H1 (cell line): ENCODE data around the gene ABCG5. TPM values are rescaled to one million over a fixed set of nuclear protein-coding genes. Genes with fewer than 3 reads are reported as not detected.
A peak's percentile ranks its signal among the peaks of the same experiment; 100 is the strongest.

Source experiments
- CTCF ChIA-PET: fragments of 300-600 bp; sonication (Branson Sonifier 250); formaldehyde crosslinking; loops from one replicate; lab custom pipeline; 2021; ENCODE audit not compliant: partially characterized antibody; lab: Charles Lee
- POLR2A ChIA-PET: fragments of 300-600 bp; sonication (Branson Sonifier 250); formaldehyde crosslinking; loops from one replicate; lab custom pipeline; 2021; ENCODE audit warnings: inconsistent platforms; ENCODE audit not compliant: partially characterized antibody; lab: Charles Lee
- DNase-seq, 2 experiments: peaks; one replicate each; pipeline versions ENCODE4 v3.0.0 to v3.0.0-alpha.2; 2010 to 2022; ENCODE audit warnings: low spot score in 2 of 2, low read depth in 1 of 2, mixed read lengths in 1 of 2
- FAIRE-seq: peaks from 2 replicates; lab custom pipeline; 2011; peaks lifted over from hg19 to GRCh38; lab: Jason Lieb, UNC
- H2AFZ ChIP-seq: 2 replicates; pipeline ENCODE4 v1.8.1; 2012; ENCODE audit warnings: low read length, inconsistent platforms
- H2AK5ac ChIP-seq: 2 replicates; pipeline ENCODE4 v1.6.1; 2013; ENCODE audit warnings: low read depth, low read length
- H2BK120ac ChIP-seq: replicated peaks from 2 replicates; pipeline ENCODE3; 2013; ENCODE audit warnings: low read depth, low read length, inconsistent platforms
- H2BK12ac ChIP-seq: 2 replicates; pipeline ENCODE4 v1.6.1; 2013; ENCODE audit warnings: low read depth, low read length
- H2BK15ac ChIP-seq: 2 replicates; pipeline ENCODE4 v1.6.1; 2013; ENCODE audit warnings: low read length
- H2BK20ac ChIP-seq: 2 replicates; pipeline ENCODE4 v1.6.1; 2013; ENCODE audit warnings: low read length
- H2BK5ac ChIP-seq: 2 replicates; pipeline ENCODE4 v1.6.1; 2013; ENCODE audit warnings: low read depth, low read length
- H3K14ac ChIP-seq: 2 replicates; pipeline ENCODE4 v1.6.1; 2013; ENCODE audit warnings: inconsistent platforms; ENCODE audit not compliant: insufficient read length
- H3K18ac ChIP-seq: 2 replicates; pipeline ENCODE4 v1.6.1; 2013; ENCODE audit warnings: low read length; ENCODE audit errors: extremely low read depth
- H3K23ac ChIP-seq: 2 replicates; pipeline ENCODE4 v1.6.1; 2013; ENCODE audit warnings: inconsistent platforms; ENCODE audit not compliant: insufficient read length
- H3K23me2 ChIP-seq: 2 replicates; pipeline ENCODE4 v1.6.1; 2013; ENCODE audit warnings: low read depth, low read length
- H3K27ac ChIP-seq: 2 replicates; pipeline ENCODE4 v1.6.1; 2011; ENCODE audit warnings: low read depth, low read length, inconsistent platforms
- H3K27me3 ChIP-seq, 4 experiments: replicated peaks in 1 of 4; 1 replicate in 1 of 4; 2 replicates in 3 of 4; pipeline versions ENCODE4 v1.6.1 to v1.8.1; 2011 to 2013; ENCODE audit warnings: low read length in 3 of 4, mild to moderate bottlenecking in 3 of 4, inconsistent platforms in 2 of 4, mixed read lengths in 2 of 4, moderate library complexity in 1 of 4; ENCODE audit not compliant: control insufficient read depth in 3 of 4, insufficient read depth in 3 of 4; ENCODE audit errors: extremely low read depth in 1 of 4
- H3K36me3 ChIP-seq, 4 experiments: 2 replicates each; pipeline versions ENCODE4 v1.6.1 to v1.8.1; 2011 to 2013; ENCODE audit warnings: mild to moderate bottlenecking in 4 of 4, low read length in 3 of 4, moderate library complexity in 2 of 4, control low read depth in 1 of 4, inconsistent platforms in 1 of 4; ENCODE audit not compliant: insufficient read depth in 4 of 4, control insufficient read depth in 2 of 4
- H3K4ac ChIP-seq: replicated peaks from 2 replicates; pipeline ENCODE3; 2013; ENCODE audit warnings: low read length, low read depth, mixed read lengths, inconsistent platforms; ENCODE audit not compliant: insufficient read length
- H3K4me1 ChIP-seq, 4 experiments: replicated peaks in 1 of 4; 1 replicate in 1 of 4; 2 replicates in 3 of 4; pipeline versions ENCODE4 v1.6.1 to v1.8.1; 2011 to 2013; ENCODE audit warnings: low read length in 3 of 4, inconsistent platforms in 2 of 4, mixed read lengths in 1 of 4; ENCODE audit not compliant: insufficient read depth in 4 of 4, control insufficient read depth in 3 of 4
- H3K4me2 ChIP-seq, 2 experiments: 2 replicates each; pipeline versions ENCODE4 v1.6.1 to v1.8.1; 2011 to 2013; ENCODE audit warnings: low read depth in 2 of 2, low read length in 2 of 2, control low read depth in 1 of 2, inconsistent platforms in 1 of 2, mild to moderate bottlenecking in 1 of 2; ENCODE audit not compliant: insufficient read depth in 1 of 2
- H3K4me3 ChIP-seq, 4 experiments: fragments of 200-600, 300-600 bp in 1 of 4; sonication (generic), shearing (Covaris generic), sonication (Bioruptor Twin) in 1 of 4; 2 replicates each; pipeline versions ENCODE4 v1.5.1 to v1.8.1; 2011 to 2016; ENCODE audit warnings: low read length in 4 of 4, low read depth in 3 of 4, control low read depth in 2 of 4, inconsistent platforms in 2 of 4, mild to moderate bottlenecking in 2 of 4, mixed read lengths in 1 of 4, moderate library complexity in 1 of 4; ENCODE audit not compliant: insufficient read depth in 2 of 4; ENCODE audit errors: extremely low read depth in 1 of 4
- H3K56ac ChIP-seq: replicated peaks from 2 replicates; pipeline ENCODE3; 2013; ENCODE audit warnings: low read depth, mild to moderate bottlenecking, mixed read lengths, low read length, inconsistent platforms; ENCODE audit not compliant: insufficient read length
- H3K79me1 ChIP-seq: 2 replicates; pipeline ENCODE4 v1.6.1; 2013; ENCODE audit warnings: low read depth, low read length, control low read depth
- H3K79me2 ChIP-seq, 2 experiments: 2 replicates each; pipeline versions ENCODE4 v1.6.1 to v1.8.1; 2012 to 2013; ENCODE audit warnings: low read length in 2 of 2, mild to moderate bottlenecking in 2 of 2, inconsistent platforms in 1 of 2; ENCODE audit not compliant: insufficient read depth in 2 of 2, control insufficient read depth in 1 of 2
- H3K9ac ChIP-seq, 4 experiments: replicated peaks in 1 of 4; 1 replicate in 1 of 4; 2 replicates in 3 of 4; pipeline versions ENCODE4 v1.6.1 to v1.8.1; 2011 to 2013; ENCODE audit warnings: low read depth in 3 of 4, low read length in 3 of 4, control low read depth in 2 of 4, mild to moderate bottlenecking in 2 of 4, moderate library complexity in 2 of 4, inconsistent platforms in 1 of 4; ENCODE audit errors: extremely low read depth in 1 of 4
- H3K9me3 ChIP-seq, 2 experiments: 2 replicates each; pipeline versions ENCODE4 v1.6.1 to v1.8.1; 2012 to 2013; ENCODE audit warnings: mild to moderate bottlenecking in 2 of 2, moderate library complexity in 2 of 2, control low read depth in 1 of 2, inconsistent platforms in 1 of 2, low read depth in 1 of 2, low read length in 1 of 2, mixed read lengths in 1 of 2; ENCODE audit not compliant: insufficient read depth in 2 of 2
- H4K20me1 ChIP-seq, 2 experiments: replicated peaks in 1 of 2; 2 replicates each; pipeline versions ENCODE3 to v1.8.1; 2011 to 2013; ENCODE audit warnings: inconsistent platforms in 2 of 2, low read length in 2 of 2, mild to moderate bottlenecking in 1 of 2; ENCODE audit not compliant: insufficient read depth in 2 of 2, control insufficient read depth in 1 of 2
- H4K5ac ChIP-seq: 2 replicates; pipeline ENCODE4 v1.6.1; 2013; ENCODE audit warnings: low read length, low read depth, mixed read lengths, inconsistent platforms; ENCODE audit not compliant: insufficient read length
- H4K8ac ChIP-seq: 2 replicates; pipeline ENCODE4 v1.8.0; 2013; ENCODE audit warnings: mild to moderate bottlenecking, moderate library complexity, low read length, inconsistent platforms; ENCODE audit not compliant: insufficient read depth; ENCODE audit errors: extremely low read depth
- H4K91ac ChIP-seq: replicated peaks from 2 replicates; pipeline ENCODE3; 2013; ENCODE audit warnings: low read length, mixed read lengths, inconsistent platforms; ENCODE audit not compliant: insufficient read length
- CTBP2 ChIP-seq: IDR thresholded peaks from 2 replicates; pipeline ENCODE4 v1.7.0; 2011; ENCODE audit warnings: borderline replicate concordance, mild to moderate bottlenecking, moderate library complexity, mixed read lengths, low read length; ENCODE audit not compliant: insufficient read depth, insufficient read length
- EGR1 ChIP-seq: IDR thresholded peaks from 2 replicates; pipeline ENCODE4 v1.6.1; 2011; ENCODE audit warnings: low read depth, low read length, borderline replicate concordance
- EZH2 ChIP-seq: fragments of 200-600 bp; sonication (generic); IDR thresholded peaks from 2 replicates; pipeline ENCODE4 v1.7.1; 2012; ENCODE audit warnings: low read depth, mild to moderate bottlenecking, moderate library complexity, low read length, inconsistent platforms; ENCODE audit not compliant: severe bottlenecking
- HDAC6 ChIP-seq: IDR thresholded peaks from one replicate; pipeline ENCODE4 v1.7.1; 2012; ENCODE audit warnings: low read depth, mild to moderate bottlenecking, inconsistent platforms, low read length, moderate library complexity
- JUND ChIP-seq: IDR thresholded peaks from 2 replicates; pipeline ENCODE4 v1.6.1; 2011; ENCODE audit warnings: mild to moderate bottlenecking, improper control_type of control experiment, low read length
- MAFK ChIP-seq: IDR thresholded peaks from 2 replicates; pipeline ENCODE4 v1.6.1; 2012; ENCODE audit warnings: low read depth, mild to moderate bottlenecking, improper control_type of control experiment, low read length
- NRF1 ChIP-seq: IDR thresholded peaks from 2 replicates; pipeline ENCODE4 v1.6.1; 2011; ENCODE audit warnings: mild to moderate bottlenecking, low read depth, low read length, improper control_type of control experiment
- POLR2AphosphoS5 ChIP-seq: IDR thresholded peaks from 2 replicates; pipeline ENCODE4 v1.6.1; 2011; ENCODE audit warnings: low read depth, low read length
- RBBP5 ChIP-seq: IDR thresholded peaks from 2 replicates; pipeline ENCODE4 v1.7.1; 2012; ENCODE audit warnings: low read depth, mild to moderate bottlenecking, inconsistent platforms, low read length, moderate library complexity, borderline replicate concordance
- RFX5 ChIP-seq: IDR thresholded peaks from 2 replicates; pipeline ENCODE4 v1.6.1; 2011; ENCODE audit warnings: low read depth, low read length, improper control_type of control experiment, borderline replicate concordance
- RXRA ChIP-seq: IDR thresholded peaks from 2 replicates; pipeline ENCODE4 v1.6.1; 2011; ENCODE audit warnings: low read depth, mild to moderate bottlenecking, low read length, moderate library complexity; ENCODE audit not compliant: insufficient read depth
- SIX5 ChIP-seq: IDR thresholded peaks from 2 replicates; pipeline ENCODE4 v1.6.1; 2011; ENCODE audit warnings: mild to moderate bottlenecking, low read depth, low read length
- SUZ12 ChIP-seq: fragments of 200-600 bp; sonication (generic); IDR thresholded peaks from 2 replicates; pipeline ENCODE4 v1.6.1; 2012; ENCODE audit warnings: mild to moderate bottlenecking, inconsistent platforms, low read length, moderate library complexity, mixed read lengths
- TCF12 ChIP-seq: IDR thresholded peaks from 2 replicates; pipeline ENCODE4 v1.6.1; 2011; ENCODE audit warnings: low read depth, mild to moderate bottlenecking, low read length
- ZNF274 ChIP-seq: IDR thresholded peaks from 2 replicates; pipeline ENCODE4 v1.7.0; 2012; ENCODE audit warnings: low read length, borderline replicate concordance; ENCODE audit errors: extremely low read depth
- WGBS, 2 experiments: shearing (Covaris generic) in 1 of 2; methylation state at CpG; one replicate each; pipeline versions ENCODE4 v1.1.6 to v1.1.7; 2013 to 2015; ENCODE audit warnings: low lambda C conversion rate in 2 of 2, mixed read lengths in 2 of 2, inconsistent platforms in 1 of 2, low coverage in 1 of 2, missing lambda C conversion rate in 1 of 2; ENCODE audit not compliant: insufficient replicate concordance in 2 of 2, insufficient coverage in 1 of 2, insufficient read length in 1 of 2; ENCODE audit errors: extremely low coverage in 1 of 2, missing lambda C conversion rate in 1 of 2; 5-methylcytosine and 5-hydroxymethylcytosine counted together
- polyA plus RNA-seq, 7 experiments: library from polyadenylated mRNA; depleted of rRNA in 3 of 7; stranded (reverse) in 5 of 7; unstranded in 2 of 7; fragments of >200 nt in 5 of 7; fragments of 200-250 nt in 2 of 7; gene quantifications; 1 replicate in 5 of 7; 2 replicates in 1 of 7; 4 replicates in 1 of 7; pipeline versions ENCODE4 v1.2.1 to v1.2.3, GENCODE V29; 2011 to 2013; ENCODE audit warnings: missing spikeins in 2 of 7, mixed read lengths in 2 of 7
- total RNA-seq: library from RNA; stranded (reverse); fragmentation: NEBNext Ultra II Directional; extraction: Animal tissue kit (Norgen Biotek cat#: 25700); gene quantifications from 2 replicates; pipeline ENCODE4 v1.2.1, GENCODE V29; 2021

Gene ABCG5
- total and polyA plus RNA-seq, 2 of the 8 experiments (the other 6 are each of a cell fraction or from before 2014, with no cell fraction given), result not detected

DNA sequence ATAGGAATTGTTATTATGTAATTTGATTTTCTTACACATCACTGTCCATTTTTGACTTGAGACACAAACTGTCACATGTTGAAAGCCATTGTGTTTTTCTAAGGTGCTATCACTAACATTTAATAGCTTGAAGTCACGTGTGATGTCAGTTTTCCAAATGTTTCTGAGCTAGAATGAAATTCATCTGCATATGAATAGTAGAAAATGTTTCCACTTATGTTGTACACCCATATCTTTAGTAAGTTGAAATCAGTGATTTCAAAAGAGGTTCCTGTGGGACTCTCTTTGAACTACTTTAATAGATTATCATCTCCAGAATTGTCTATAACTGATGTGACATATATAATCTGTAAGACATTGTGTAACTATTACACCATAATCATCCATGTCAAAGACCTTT is 27.8 kb downstream of the ABCG5 start:
- H3K79me2 ChIP-seq, result no peaks in the 10 kb centered on the region
- FAIRE-seq (no peak), DNase-seq (no peak)
- no peak overlapping the region for H2BK120ac ChIP-seq
- no peak overlapping the region for H3K4me2 ChIP-seq
- H4K91ac ChIP-seq, result no peak overlapping the region
- H3K4ac ChIP-seq, result no peak overlapping the region
- no peaks in the 10 kb centered on the region for H3K4me1 ChIP-seq
- no peaks in the 10 kb centered on the region for H3K27me3 ChIP-seq
- H3K4me3 ChIP-seq, result no peak overlapping the region
- H2BK20ac ChIP-seq, result no peak overlapping the region
- H2BK5ac ChIP-seq, result no peak overlapping the region
- no peaks in the 10 kb centered on the region for H3K79me1 ChIP-seq
- H4K20me1 ChIP-seq, result no peaks in the 10 kb centered on the region
- no peak overlapping the region for H3K27ac ChIP-seq
- no peak overlapping the region for H3K18ac ChIP-seq
- H2BK15ac ChIP-seq, result no peak overlapping the region
- 80% methylated on average over 1 of the region's 1 CpG; no CpG with 5 or more reads in 1 of the 2 experiments for WGBS, 2 experiments
- no peak overlapping the region for H4K8ac ChIP-seq
- no peaks in the 10 kb centered on the region for H3K9me3 ChIP-seq
- no peak overlapping the region for H2BK12ac ChIP-seq
- H3K56ac ChIP-seq, result no peak overlapping the region
- no peak overlapping the region for H2AK5ac ChIP-seq
- peak overlapping the region in 1 of 4 experiments; percentile 13; a peak in 1 of 7 replicates for H3K9ac ChIP-seq
- POLR2A ChIA-PET, result no interaction called here
- no peak overlapping the region for H3K23ac ChIP-seq
- H3K23me2 ChIP-seq, result no peaks in the 10 kb centered on the region
- no peak overlapping the region for H4K5ac ChIP-seq
- CTCF ChIA-PET, result interaction anchor here (0.9 kb wide), 1 partner anchor 87 kb away, joined by 3 read pairs; no protein-coding TSS in a partner anchor
- no peak overlapping the region for H3K14ac ChIP-seq
- no peaks in the 10 kb centered on the region for H3K36me3 ChIP-seq
- H2AFZ ChIP-seq, result no peak overlapping the region
- TF ChIP-seq RFX5 (no peak), CTBP2 (no peak), RXRA (no peak), HDAC6 (no peak), SIX5 (no peak), MAFK (no peak), EGR1 (no peak), POLR2AphosphoS5 (no peak), SUZ12 (no peak), ZNF274 (no peak), NRF1 (no peak), TCF12 (no peak), JUND (no peak), EZH2 (no peak), RBBP5 (no peak)
